ENCODE measurements around the gene SLC25A10.

The SLC25A10 gene

GRCh38 chr17:81706757-81707624, 5.1 kb upstream of the SLC25A10 start:
- DNase-seq = no peak

GRCh38 chr17:81707725-81708646, 4.1 kb upstream of the SLC25A10 start:
- no peak for DNase-seq

DNA sequence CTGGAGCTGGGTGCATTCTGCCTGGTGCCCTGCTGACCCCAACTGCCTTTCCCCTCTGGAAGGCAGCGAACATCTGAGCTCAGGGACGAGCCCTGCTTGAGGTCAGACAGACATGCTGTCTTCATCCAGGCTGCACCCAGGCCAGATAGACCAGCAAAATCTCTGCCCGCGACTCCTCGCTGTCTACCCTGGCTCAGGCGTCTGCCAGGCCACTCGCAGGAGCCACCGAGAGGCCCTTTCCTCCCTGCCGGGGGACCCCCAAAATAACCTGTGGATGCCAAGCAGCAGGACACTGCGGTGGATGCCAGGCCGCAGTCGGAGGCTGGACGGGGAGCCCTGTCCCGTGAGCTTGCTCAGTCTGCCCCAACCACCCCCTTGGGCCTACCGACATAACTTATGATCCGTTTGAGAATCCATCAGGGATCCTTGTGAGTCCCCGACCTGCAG, 3.3 kb upstream of the SLC25A10 start:
- no peak for DNase-seq

DNA sequence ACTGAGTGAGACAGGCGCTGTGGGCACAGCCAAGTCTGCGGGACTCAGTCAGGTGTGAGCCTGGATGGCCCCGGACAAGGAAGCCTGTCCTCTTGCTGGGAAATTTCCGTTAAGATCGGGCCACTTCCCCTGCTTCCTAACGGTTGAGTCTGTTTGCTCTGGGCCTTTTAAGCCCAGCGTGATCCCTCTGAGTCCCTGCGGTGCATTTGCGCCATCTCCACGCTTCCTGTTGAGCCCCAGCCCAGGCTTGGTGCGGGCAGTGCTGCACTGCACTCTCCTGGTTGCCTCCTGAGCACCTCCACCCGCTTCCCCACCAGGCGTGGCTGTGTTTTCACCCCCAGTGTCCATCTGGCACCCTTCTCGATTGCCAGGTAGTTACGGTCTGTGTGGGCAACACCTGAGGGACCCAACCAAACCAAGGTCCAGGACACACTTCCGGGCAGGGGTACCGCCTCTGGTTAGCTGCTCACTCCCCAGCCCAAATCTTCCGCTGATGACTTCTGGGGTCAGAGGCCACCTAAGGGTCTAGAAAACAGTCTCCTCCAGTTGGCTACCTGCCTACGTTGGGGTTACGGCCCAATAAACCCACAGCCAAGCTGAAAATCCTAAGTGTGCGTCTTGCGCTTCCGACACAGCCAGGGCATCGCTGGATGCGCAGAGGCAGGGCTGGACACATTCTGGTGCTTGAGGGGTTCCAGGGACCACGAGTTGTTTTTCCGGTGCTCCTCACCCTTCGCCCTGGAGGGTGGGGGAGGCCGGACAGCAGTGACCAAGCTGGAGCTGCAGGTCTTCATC, 1.4 kb upstream of the SLC25A10 start:
- DNase-seq = no peak

GRCh38 chr17:81712468-81713003, 452 bp downstream of the SLC25A10 start:
- no peak for DNase-seq

- no peak for DNase-seq
Observed at GRCh38 chr17:81713004-81713555, 996 bp downstream of the SLC25A10 start.

- no peak for DNase-seq
Observed at GRCh38 chr17:81713556-81714411, 1.7 kb downstream of the SLC25A10 start.

GRCh38 chr17:81714412-81715106, 2.5 kb downstream of the SLC25A10 start:
- no peak for DNase-seq

- no peak for DNase-seq
Observed at GRCh38 chr17:81715107-81715871, 3.2 kb downstream of the SLC25A10 start.

DNA sequence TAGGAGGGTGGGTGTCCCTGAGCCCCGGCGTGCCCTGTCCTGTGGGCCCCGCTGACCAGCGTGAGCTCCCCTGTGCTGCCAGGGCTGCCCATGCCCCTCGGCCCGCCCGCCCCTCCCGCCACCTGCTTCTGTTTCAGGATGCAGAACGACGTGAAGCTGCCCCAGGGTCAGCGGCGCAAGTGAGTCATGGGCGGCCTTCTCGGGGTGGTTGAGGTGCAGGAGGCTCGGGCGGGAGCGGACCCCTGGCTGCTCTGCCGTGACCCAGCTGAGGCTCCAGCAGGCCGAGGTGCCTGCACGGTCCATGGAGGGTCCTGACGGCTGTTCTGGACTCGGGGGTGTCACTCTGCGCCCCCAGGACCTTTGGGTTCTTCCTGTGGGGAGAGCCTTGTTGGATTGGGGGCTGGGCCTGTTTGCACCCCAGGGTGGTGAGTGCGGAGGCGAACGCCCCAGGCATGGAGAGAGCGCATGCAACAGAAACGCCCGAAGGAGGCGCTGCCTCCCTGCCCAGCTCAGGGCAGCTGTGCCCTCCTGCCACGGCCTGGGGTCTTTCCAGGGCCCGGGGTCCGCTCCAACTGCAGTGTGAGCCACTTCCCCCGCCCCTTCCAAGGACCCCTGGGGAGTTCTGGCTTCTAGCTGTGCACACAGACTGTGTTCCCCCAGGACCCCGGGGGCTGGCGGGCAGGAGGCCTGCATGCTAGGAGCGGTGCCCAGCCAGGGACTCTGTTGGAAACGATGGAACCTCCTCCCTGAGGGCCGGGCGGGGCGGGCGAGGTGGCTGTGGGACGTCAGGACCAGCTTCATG, 4.0 kb downstream of the SLC25A10 start:
- DNase-seq = no peak

DNA sequence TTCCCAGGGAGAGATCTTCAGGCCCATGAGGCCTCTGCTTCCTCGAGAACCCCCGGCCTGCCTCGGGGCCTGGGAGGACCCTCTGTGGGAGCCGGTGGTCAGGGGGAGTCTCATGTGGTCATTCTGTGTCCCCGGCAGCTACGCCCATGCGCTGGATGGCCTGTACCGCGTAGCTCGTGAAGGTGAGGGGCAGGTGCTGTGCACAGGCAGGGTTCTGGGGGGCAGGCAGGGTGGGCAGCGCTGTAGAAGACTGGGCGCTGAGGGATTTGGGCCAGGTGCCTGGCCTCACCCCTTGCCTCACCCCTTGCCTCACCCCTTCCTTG, 4.6 kb downstream of the SLC25A10 start:
- DNase-seq = no peak

GRCh38 chr17:81717049-81717765, 5.1 kb downstream of the SLC25A10 start:
- no peak for DNase-seq

GRCh38 chr17:81717766-81718089, 5.6 kb downstream of the SLC25A10 start:
- DNase-seq = no peak

GRCh38 chr17:81719410-81720266, 7.6 kb downstream of the SLC25A10 start:
- DNase-seq = no peak

DNA sequence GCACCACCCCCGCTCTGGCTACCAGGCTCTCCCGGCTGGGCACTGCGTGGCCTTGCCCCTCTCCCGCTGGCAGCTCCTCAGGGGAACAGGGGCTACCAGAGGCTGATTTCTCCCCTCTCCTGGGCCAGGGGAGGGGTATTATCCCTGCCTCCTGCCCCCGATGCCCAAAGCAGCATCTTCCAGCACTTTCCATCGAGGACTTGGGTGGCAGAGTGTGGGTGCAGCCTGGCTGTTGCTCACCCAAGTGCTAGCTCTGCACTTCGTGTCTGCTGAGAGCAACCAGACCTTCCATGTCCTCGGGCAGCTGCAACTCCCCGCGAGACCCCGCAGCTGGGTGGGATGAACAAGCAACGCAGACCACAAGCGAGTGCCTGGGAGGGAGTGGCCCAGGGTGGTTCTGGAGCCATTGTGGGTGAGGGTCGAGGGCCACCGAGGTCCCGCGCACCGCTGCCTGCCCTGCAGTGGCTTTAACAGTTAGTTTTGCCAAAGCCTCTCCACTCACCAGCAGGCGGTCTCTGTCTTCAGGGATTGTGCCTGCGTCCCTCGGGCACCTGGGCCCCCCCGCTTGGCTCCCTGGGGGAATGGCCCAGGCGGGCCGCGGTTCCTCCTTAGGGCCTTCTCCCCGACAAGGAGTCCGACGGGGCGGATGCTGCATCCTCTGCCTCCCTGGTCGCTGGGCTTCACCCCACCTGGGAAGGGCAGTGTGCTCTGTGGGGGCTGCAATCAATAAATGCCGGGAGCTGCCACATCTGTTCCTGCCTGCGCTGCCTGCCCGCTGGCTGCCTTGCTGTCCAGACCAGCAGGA, 8.4 kb downstream of the SLC25A10 start:
- DNase-seq = no peak

Data from activated gamma-delta T cell treated with Interleukin-2 at 50 U/mL for 16 hours (primary cell).